HepG2 (cell line): ENCODE measurements around the gene TPM1. TPM values are rescaled to one million over a fixed set of nuclear protein-coding genes. Genes with fewer than 3 reads are reported as not detected.

Source experiments
- ATAC-seq: fragments of 200-7000 bp; cut with Tn5 transposase; 3 replicates; pipeline ENCODE4 v1.9.1; 2020; ENCODE audit warnings: mild to moderate bottlenecking, moderate library complexity
- BruUV-seq: library from RNA; stranded (reverse); fragments of 400-500 nt; replicated peaks from 2 replicates; lab custom pipeline; 2021; lab: Mats Ljungman, UMichigan
- CTCF ChIA-PET: fragments of 300-600 bp; formaldehyde crosslinking; extraction: SDS; loops from one replicate; lab custom pipeline; 2021; ENCODE audit warnings: low total read pairs, inconsistent platforms, low intra/inter-chr PET ratio; lab: Yijun Ruan, JAX
- POLR2A ChIA-PET: fragments of 350-600 bp; sonication (Branson Sonifier 250); formaldehyde crosslinking; loops from one replicate; lab custom pipeline; 2020; ENCODE audit warnings: antibody characterized with exemption, inconsistent platforms; lab: Yijun Ruan, JAX
- DNase-seq: peaks from one replicate; pipeline ENCODE4 v3.0.0-alpha.2; 2015; ENCODE audit warnings: low spot score
- FAIRE-seq: peaks from 3 replicates; lab custom pipeline; 2011; peaks lifted over from hg19 to GRCh38; lab: Jason Lieb, UNC
- H2AFZ ChIP-seq: one replicate; pipeline ENCODE4 v1.6.1; 2011; ENCODE audit warnings: low read length, inconsistent platforms
- H3K27ac ChIP-seq: fragments of 300-600 bp; 3 replicates; pipeline ENCODE4 v1.8.0; 2011; ENCODE audit warnings: mixed run types, mild to moderate bottlenecking, mixed read lengths, low read length, inconsistent platforms; ENCODE audit not compliant: insufficient read depth; ENCODE audit errors: extremely low read length
- H3K27me3 ChIP-seq, 2 experiments: fragments of 200-600 bp in 1 of 2; 2 replicates in 1 of 2; 3 replicates in 1 of 2; pipeline versions ENCODE4 v1.6.0 to v1.8.0; 2011; ENCODE audit warnings: low read length in 2 of 2, mild to moderate bottlenecking in 2 of 2, moderate library complexity in 2 of 2, inconsistent platforms in 1 of 2; ENCODE audit not compliant: insufficient read depth in 2 of 2, control insufficient read depth in 1 of 2
- H3K36me3 ChIP-seq, 2 experiments: fragments of 200-600 bp in 1 of 2; replicated peaks in 1 of 2; 2 replicates in 1 of 2; 3 replicates in 1 of 2; pipeline versions ENCODE4 v1.5.1 to v1.8.0; 2011; ENCODE audit warnings: low read length in 2 of 2, inconsistent platforms in 1 of 2; ENCODE audit not compliant: insufficient read depth in 2 of 2, control insufficient read depth in 1 of 2
- H3K4me1 ChIP-seq: 2 replicates; pipeline ENCODE4 v1.5.1; 2012; ENCODE audit warnings: low read length, inconsistent platforms; ENCODE audit not compliant: insufficient read depth
- H3K4me2 ChIP-seq: 2 replicates; pipeline ENCODE4 v1.6.0; 2011; ENCODE audit warnings: low read depth, low read length, inconsistent platforms
- H3K4me3 ChIP-seq, 3 experiments: fragments of 200-600 bp in 1 of 3; sonication (generic), shearing (Covaris generic) in 1 of 3; replicated peaks in 1 of 3; 2 replicates each; pipeline ENCODE4 v1.5.1; 2011 to 2016; ENCODE audit warnings: low read length in 3 of 3, inconsistent platforms in 2 of 3, low read depth in 2 of 3, mild to moderate bottlenecking in 2 of 3, control low read depth in 1 of 3, mixed read lengths in 1 of 3; ENCODE audit not compliant: insufficient read depth in 1 of 3
- H3K79me2 ChIP-seq: one replicate; pipeline ENCODE4 v1.6.1; 2011; ENCODE audit warnings: low read length, inconsistent platforms; ENCODE audit not compliant: insufficient read depth
- H3K9ac ChIP-seq: 2 replicates; pipeline ENCODE4 v1.6.0; 2011; ENCODE audit warnings: mild to moderate bottlenecking, low read depth, low read length, inconsistent platforms; ENCODE audit not compliant: insufficient read depth
- H3K9me3 ChIP-seq: 2 replicates; pipeline ENCODE4 v1.5.1; 2012; ENCODE audit warnings: mild to moderate bottlenecking, low read length
- H4K20me1 ChIP-seq: 2 replicates; pipeline ENCODE4 v1.6.0; 2011; ENCODE audit warnings: inconsistent platforms, mild to moderate bottlenecking, low read length, moderate library complexity; ENCODE audit not compliant: insufficient read depth
- KLF12 ChIP-seq: sonication (generic); formaldehyde crosslinking; IDR thresholded peaks from 2 replicates; pipeline ENCODE4 v1.4.0; 2020; ENCODE audit warnings: missing genetic modification reagents, borderline replicate concordance
- NFIC ChIP-seq: IDR thresholded peaks from 2 replicates; pipeline ENCODE4 v1.6.1; 2012; ENCODE audit warnings: mild to moderate bottlenecking, low read length, inconsistent platforms
- PHF20 ChIP-seq: sonication (generic); formaldehyde crosslinking; IDR thresholded peaks from 2 replicates; pipeline ENCODE4 v1.5.0; 2020; ENCODE audit warnings: mild to moderate bottlenecking, missing genetic modification reagents
- ZBTB10 ChIP-seq: sonication (generic); formaldehyde crosslinking; IDR thresholded peaks from 2 replicates; pipeline ENCODE4 v1.4.0; 2020; ENCODE audit warnings: missing genetic modification reagents, borderline replicate concordance
- ZNF414 ChIP-seq: sonication (generic); formaldehyde crosslinking; IDR thresholded peaks from 2 replicates; pipeline ENCODE4 v1.5.0; 2020; ENCODE audit warnings: missing genetic modification reagents
- ZNF841 ChIP-seq: sonication (generic); formaldehyde crosslinking; IDR thresholded peaks from 2 replicates; pipeline ENCODE4 v1.8.1; 2023; ENCODE audit warnings: missing genetic modification reagents, borderline replicate concordance
- WGBS: methylation state at CpG from one replicate; pipeline ENCODE4 v1.1.6; 2017; ENCODE audit warnings: low lambda C conversion rate; 5-methylcytosine and 5-hydroxymethylcytosine counted together
- in situ Hi-C: cut with HindIII; loops from 2 replicates; pipeline ENCODE4 v1.10.0; 2017; ENCODE audit warnings: low pct_unique_long_range_greater_than_20kb; ENCODE audit not compliant: extremely low pct_ligation_motif_present
- intact Hi-C: fragments of 100-400 bp; cut with micrococcal nuclease; formaldehyde crosslinking; loops from one replicate; pipeline ENCODE4 v1.10.0; 2022; ENCODE audit not compliant: unreplicated experiment
- polyA plus RNA-seq, 8 experiments: library from polyadenylated mRNA; depleted of rRNA in 3 of 8; stranded (reverse) in 7 of 8; unstranded in 1 of 8; fragments of >200 nt; fragmentation: Illumina TruSeq in 4 of 8; extraction: Trizol in 4 of 8; gene quantifications; 2 replicates each; pipeline versions ENCODE4 v1.2.1 to v1.2.3, GENCODE V29; 2011 to 2016; ENCODE audit warnings: low read depth in 4 of 8, missing spikeins in 1 of 8, mixed read lengths in 1 of 8; ENCODE audit not compliant: insufficient read depth in 1 of 8
- total RNA-seq, 5 experiments: library from RNA; depleted of rRNA; stranded (reverse); fragments of >200 nt; fragmentation: Illumina TruSeq; extraction: Trizol; gene quantifications; 2 replicates each; pipeline ENCODE4 v1.2.3, GENCODE V29; 2016; ENCODE audit warnings: low read depth in 1 of 5

TPM1 gene
- total and polyA plus RNA-seq, 2 of the 13 experiments (the other 11 are each of a cell fraction or from before 2014, with no cell fraction given) = 98.9 to 109 TPM

GRCh38 chr15:63069616-63070090 lies 27.1 kb downstream of the TPM1 start:
- DNase-seq = no peak
- intact Hi-C loops (no loop called here), in situ Hi-C loops (no loop called here)
- CTCF ChIA-PET = no interaction called here
- no peaks in the 10 kb centered on the region for H3K79me2 ChIP-seq
- no peak overlapping the region for H3K4me2 ChIP-seq
- H3K27ac ChIP-seq = no peak overlapping the region
- H2AFZ ChIP-seq = no peak overlapping the region
- H4K20me1 ChIP-seq = no peaks in the 10 kb centered on the region
- BruUV-seq = no TSS peak
- no peak overlapping the region for H3K9ac ChIP-seq
- POLR2A ChIA-PET = interaction anchor here (1.2 to 2.0 kb wide), 2 partner anchors 11 to 22 kb away, joined by 3 to 4 read pairs; no protein-coding TSS in a partner anchor
- WGBS = 96% methylated on average over 3 of the region's 3 CpGs
- H3K27me3 ChIP-seq = no peaks in the 10 kb centered on the region
- H3K4me3 ChIP-seq = no peak overlapping the region
- ATAC-seq = no peak
- peaks cover 8 to 46% of the 10 kb centered on the region in 2 experiments for H3K36me3 ChIP-seq
- TF ChIP-seq NFIC = no peak
- no peak for TF ChIP-seq ZNF414 (CRISPR knock-in tag)
- no peak for TF ChIP-seq ZBTB10
- TF ChIP-seq KLF12 (CRISPR knock-in tag) = no peak
- TF ChIP-seq PHF20 (CRISPR knock-in tag) = no peak
- no peak for TF ChIP-seq ZNF841
- no peaks in the 10 kb centered on the region for H3K9me3 ChIP-seq
- no peak for FAIRE-seq
- H3K4me1 ChIP-seq = no peaks in the 10 kb centered on the region
